Activated B cell treated with CpG ODN at 0.5 μM for 24 hours (primary cell): Measurements from ENCODE around the gene RAB3GAP1. TPM values are rescaled to one million over a fixed set of nuclear protein-coding genes. Genes with fewer than 3 reads are reported as not detected.

Experiments
- ATAC-seq: fragments of 200-7000 bp; cut with Tn5 transposase; one replicate; pipeline ENCODE4 v1.10.0; 2021; ENCODE audit warnings: low read depth, mild to moderate bottlenecking, moderate library complexity
- CTCF ChIA-PET: fragments of 350-600 bp; sonication (Branson Sonifier 250); formaldehyde crosslinking; loops from one replicate; lab custom pipeline; 2021; ENCODE audit warnings: antibody characterized with exemption; lab: Charles Lee
- POLR2A ChIA-PET: fragments of 350-600 bp; sonication (Branson Sonifier 250); formaldehyde crosslinking; loops from one replicate; lab custom pipeline; 2021; ENCODE audit warnings: antibody characterized with exemption; lab: Charles Lee
- DNase-seq: peaks from one replicate; pipeline ENCODE4 v3.0.0; 2022
- H3K27ac Mint-ChIP-seq: one replicate; pipeline ENCODE4 v1.8.0; 2020; ENCODE audit warnings: mixed read lengths
- H3K27me3 Mint-ChIP-seq: one replicate; pipeline ENCODE4 v1.8.0; 2021; ENCODE audit warnings: mixed read lengths
- H3K36me3 Mint-ChIP-seq: one replicate; pipeline ENCODE4 v1.8.0; 2021; ENCODE audit warnings: low read depth, mixed read lengths
- H3K4me1 Mint-ChIP-seq: one replicate; pipeline ENCODE4 v1.8.0; 2021; ENCODE audit warnings: mixed read lengths
- H3K4me3 Mint-ChIP-seq: one replicate; pipeline ENCODE4 v1.8.0; 2020; ENCODE audit warnings: mild to moderate bottlenecking, mixed read lengths
- H3K9me3 Mint-ChIP-seq: one replicate; pipeline ENCODE4 v1.8.0; 2020; ENCODE audit warnings: mixed read lengths
- intact Hi-C: fragments of 100-400 bp; cut with micrococcal nuclease; formaldehyde crosslinking; loops from one replicate; pipeline ENCODE4 v1.15.1; 2024
- total RNA-seq: library from RNA; stranded (reverse); gene quantifications from 2 replicates; pipeline ENCODE4 v1.2.3, GENCODE V29; 2022
- TF ChIP-seq, protein P1 (sequence below): fragments of 200-600 bp; IDR thresholded peaks from one replicate; pipeline ENCODE4 v1.8.0; 2022; ENCODE audit warnings: antibody characterized with exemption, mild to moderate bottlenecking

The RAB3GAP1 gene
- total RNA-seq, 1 donor from 2014 or later = 51.0 TPM

DNA sequence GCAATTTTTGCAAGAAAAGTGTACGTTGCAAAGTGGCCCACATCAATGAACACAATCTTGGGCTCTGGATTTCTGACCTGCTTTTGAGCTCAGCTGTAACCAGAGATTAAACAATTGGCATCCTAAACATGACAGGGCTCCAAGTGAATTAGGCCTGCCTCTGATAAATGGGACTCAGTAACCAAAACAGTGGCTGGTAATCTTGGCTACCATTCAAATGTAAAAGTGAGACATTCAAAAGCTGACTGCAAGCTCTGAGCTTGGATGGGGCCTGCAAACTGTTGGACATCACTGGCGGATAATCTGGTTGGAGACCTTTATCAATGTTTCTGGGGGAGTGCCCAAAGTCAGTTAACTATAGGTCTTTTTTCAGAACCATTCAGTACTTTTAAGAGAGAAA, 160.7 kb downstream of the RAB3GAP1 start:
- no peak overlapping the region for H3K27ac Mint-ChIP-seq
- TF ChIP-seq, protein P1, sequence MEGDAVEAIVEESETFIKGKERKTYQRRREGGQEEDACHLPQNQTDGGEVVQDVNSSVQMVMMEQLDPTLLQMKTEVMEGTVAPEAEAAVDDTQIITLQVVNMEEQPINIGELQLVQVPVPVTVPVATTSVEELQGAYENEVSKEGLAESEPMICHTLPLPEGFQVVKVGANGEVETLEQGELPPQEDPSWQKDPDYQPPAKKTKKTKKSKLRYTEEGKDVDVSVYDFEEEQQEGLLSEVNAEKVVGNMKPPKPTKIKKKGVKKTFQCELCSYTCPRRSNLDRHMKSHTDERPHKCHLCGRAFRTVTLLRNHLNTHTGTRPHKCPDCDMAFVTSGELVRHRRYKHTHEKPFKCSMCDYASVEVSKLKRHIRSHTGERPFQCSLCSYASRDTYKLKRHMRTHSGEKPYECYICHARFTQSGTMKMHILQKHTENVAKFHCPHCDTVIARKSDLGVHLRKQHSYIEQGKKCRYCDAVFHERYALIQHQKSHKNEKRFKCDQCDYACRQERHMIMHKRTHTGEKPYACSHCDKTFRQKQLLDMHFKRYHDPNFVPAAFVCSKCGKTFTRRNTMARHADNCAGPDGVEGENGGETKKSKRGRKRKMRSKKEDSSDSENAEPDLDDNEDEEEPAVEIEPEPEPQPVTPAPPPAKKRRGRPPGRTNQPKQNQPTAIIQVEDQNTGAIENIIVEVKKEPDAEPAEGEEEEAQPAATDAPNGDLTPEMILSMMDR = no peak
- no peaks in the 10 kb centered on the region for H3K27me3 Mint-ChIP-seq
- ChIA-PET POLR2A (no interaction called here), CTCF (no interaction called here)
- no peaks in the 10 kb centered on the region for H3K4me1 Mint-ChIP-seq
- H3K9me3 Mint-ChIP-seq = no peaks in the 10 kb centered on the region
- peaks cover 17% of the 10 kb centered on the region for H3K36me3 Mint-ChIP-seq
- DNase-seq (no peak), ATAC-seq (no peak)
- intact Hi-C loops = no loop called here
- no peak overlapping the region for H3K4me3 Mint-ChIP-seq

DNA sequence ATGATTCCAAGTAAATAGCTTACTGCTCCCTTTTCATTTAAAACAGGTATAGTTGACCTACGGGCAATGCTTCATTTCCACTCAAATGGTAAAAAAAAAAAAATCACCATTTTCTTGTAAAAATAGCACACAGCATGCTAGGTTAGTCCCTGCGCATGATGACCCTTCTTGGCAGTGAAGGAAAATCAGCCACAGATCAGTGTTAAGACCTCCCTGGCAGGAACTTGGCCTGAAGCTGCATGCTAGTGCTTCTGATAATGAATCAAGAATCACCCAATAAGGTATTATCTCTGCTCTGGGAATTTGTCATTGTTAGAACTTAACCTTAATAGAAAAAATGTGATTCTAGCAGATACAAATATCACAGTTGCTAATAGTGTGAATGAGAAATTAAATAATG, 166.3 kb downstream of the RAB3GAP1 start:
- Mint-ChIP-seq H3K36me3 (peaks cover 27% of the 10 kb centered on the region), H3K4me3 (no peak overlapping the region), H3K4me1 (no peaks in the 10 kb centered on the region), H3K27me3 (no peaks in the 10 kb centered on the region), H3K27ac (no peak overlapping the region), H3K9me3 (peaks cover 3% of the 10 kb centered on the region)
- ChIA-PET CTCF (no interaction called here), POLR2A (no interaction called here)
- intact Hi-C loops = no loop called here
- no peak for ATAC-seq
- TF ChIP-seq, protein P1 = no peak
- no peak for DNase-seq

DNA sequence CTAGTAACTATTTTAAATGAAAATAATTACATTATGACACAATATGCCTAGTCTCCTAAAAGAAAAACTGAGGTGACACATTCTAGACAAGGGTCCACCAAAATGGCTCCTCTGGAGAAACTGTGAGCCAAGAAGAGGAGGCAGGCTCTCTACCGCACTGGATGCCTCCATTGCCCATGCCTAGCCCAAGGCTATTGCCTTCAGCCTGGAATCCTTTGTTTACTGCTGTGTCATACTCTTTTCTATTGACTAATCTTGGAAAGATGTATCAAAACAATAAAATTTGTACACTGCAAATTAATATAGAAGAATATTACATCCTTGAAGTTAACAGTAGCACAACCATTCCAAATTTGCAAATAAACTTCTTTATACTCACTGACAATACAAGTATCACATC, 167.1 kb downstream of the RAB3GAP1 start:
- H3K27me3 Mint-ChIP-seq = no peaks in the 10 kb centered on the region
- DNase-seq (no peak), ATAC-seq (no peak)
- H3K9me3 Mint-ChIP-seq = peaks cover 3% of the 10 kb centered on the region
- CTCF ChIA-PET = no interaction called here
- intact Hi-C loops = no loop called here
- POLR2A ChIA-PET = no interaction called here
- TF ChIP-seq, protein P1 = no peak
- H3K4me1 Mint-ChIP-seq = no peaks in the 10 kb centered on the region
- no peak overlapping the region for H3K27ac Mint-ChIP-seq
- peaks cover 25% of the 10 kb centered on the region for H3K36me3 Mint-ChIP-seq
- H3K4me3 Mint-ChIP-seq = no peak overlapping the region

Other genes with a start within 250 kb of the RAB3GAP1 start
- gene ACMSD, start 213.7 kb upstream of the RAB3GAP1 start, total RNA-seq = not detected in 2 replicates
- 62.9 and 73.4 TPM in 2 replicates for gene CCNT2, start 133.5 kb upstream of the RAB3GAP1 start, total RNA-seq
- gene MAP3K19, start 4.8 kb upstream of the RAB3GAP1 start, total RNA-seq = not detected in 2 replicates